CD4-positive, CD25-positive, alpha-beta regulatory T cell (primary cell): ENCODE results near the gene WRAP73. TPM values are rescaled to one million over a fixed set of nuclear protein-coding genes. Genes with fewer than 3 reads are reported as not detected.

Experiments used
- ATAC-seq, 2 donors: fragments of 150-1000 bp; cut with Tn5 transposase; one replicate each; pipeline ENCODE4 v1.10.0; 2021; ENCODE audit warnings: low read depth in 2 of 2, moderate number of reproducible peaks in 2 of 2, moderate library complexity in 1 of 2
- DNase-seq, 3 donors: peaks; one replicate each; pipeline versions ENCODE4 v3.0.0 to v3.0.0-alpha.2; 2012 to 2022; ENCODE audit warnings: mixed read lengths in 1 of 3
- H3K27ac ChIP-seq: one replicate; pipeline ENCODE4 v1.7.0; 2013; ENCODE audit warnings: mild to moderate bottlenecking, low read length; ENCODE audit not compliant: insufficient read depth, poor library complexity, severe bottlenecking
- H3K27me3 ChIP-seq: one replicate; pipeline ENCODE4 v1.7.0; 2013; ENCODE audit warnings: low read length; ENCODE audit not compliant: control insufficient read depth, insufficient read depth
- H3K36me3 ChIP-seq: one replicate; pipeline ENCODE4 v1.7.0; 2013; ENCODE audit warnings: mild to moderate bottlenecking, low read length, moderate library complexity; ENCODE audit not compliant: control insufficient read depth, insufficient read depth
- H3K4me1 ChIP-seq: 2 replicates; pipeline ENCODE4 v1.7.0; 2013; ENCODE audit warnings: mild to moderate bottlenecking, low read length; ENCODE audit not compliant: insufficient read depth, control insufficient read depth, poor library complexity, severe bottlenecking
- H3K4me3 ChIP-seq: one replicate; pipeline ENCODE4 v1.7.0; 2013; ENCODE audit warnings: low read depth, mild to moderate bottlenecking, low read length, moderate library complexity
- H3K9me3 ChIP-seq, 2 experiments: 1 replicate in 1 of 2; 2 replicates in 1 of 2; pipeline ENCODE4 v1.7.0; 2013; ENCODE audit warnings: low read length in 2 of 2, mild to moderate bottlenecking in 1 of 2, moderate library complexity in 1 of 2; ENCODE audit not compliant: control insufficient read depth in 2 of 2
- H3K27ac Mint-ChIP-seq, 3 donors: one replicate each; pipeline ENCODE4 v1.8.0; 2020 to 2022; ENCODE audit warnings: mild to moderate bottlenecking in 3 of 3, mixed read lengths in 3 of 3, moderate library complexity in 2 of 3
- H3K27me3 Mint-ChIP-seq: one replicate; pipeline ENCODE4 v1.8.0; 2022; ENCODE audit warnings: mild to moderate bottlenecking, mixed read lengths
- H3K36me3 Mint-ChIP-seq: one replicate; pipeline ENCODE4 v1.8.0; 2020; ENCODE audit warnings: mixed read lengths
- H3K4me1 Mint-ChIP-seq, 4 donors: one replicate each; pipeline ENCODE4 v1.8.0; 2020 to 2022; ENCODE audit warnings: mixed read lengths in 4 of 4, mild to moderate bottlenecking in 1 of 4
- H3K4me3 Mint-ChIP-seq, 4 donors: one replicate each; pipeline ENCODE4 v1.8.0; 2020 to 2022; ENCODE audit warnings: mild to moderate bottlenecking in 4 of 4, mixed read lengths in 4 of 4, moderate library complexity in 3 of 4
- H3K9me3 Mint-ChIP-seq, 7 donors: one replicate each; pipeline ENCODE4 v1.8.0; 2020 to 2022; ENCODE audit warnings: mixed read lengths in 7 of 7, mild to moderate bottlenecking in 3 of 7, moderate library complexity in 2 of 7
- polyA plus RNA-seq, 4 donors: library from polyadenylated mRNA; unstranded; fragments of 300-500 nt; fragmentation: Illumina TruSeq; gene quantifications; one replicate each; pipeline ENCODE4 v1.2.3, GENCODE V29; 2021
- total RNA-seq: library from RNA; stranded (reverse); gene quantifications from one replicate; pipeline ENCODE4 v1.2.3, GENCODE V29; 2022

The WRAP73 gene
- total and polyA plus RNA-seq, 5 donors from 2014 or later = 27.9 to 37.1 (median 36.4) TPM

DNA sequence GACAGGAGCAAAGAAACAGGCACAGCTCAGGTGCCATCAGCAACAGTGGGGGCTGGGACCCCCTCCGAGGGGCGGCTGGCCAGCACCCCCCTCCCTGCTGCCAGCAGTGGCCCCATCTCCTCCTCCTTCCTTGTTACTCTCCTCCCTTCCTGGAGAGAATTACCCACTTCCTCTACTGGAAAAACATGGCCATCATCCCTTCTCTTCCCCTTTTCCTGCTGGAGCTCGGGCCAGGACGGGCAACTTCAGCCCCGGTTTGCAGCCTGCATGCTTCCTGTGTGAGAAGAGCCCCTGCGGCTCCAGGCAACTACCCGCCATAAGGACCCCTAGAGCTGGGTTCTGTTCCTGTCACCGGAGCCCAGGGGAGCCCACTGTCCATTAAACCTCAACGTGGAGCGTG, 56.2 kb downstream of the WRAP73 start:
- no peaks in the 10 kb centered on the region for H3K9me3 ChIP-seq
- Mint-ChIP-seq H3K36me3 (no peaks in the 10 kb centered on the region), H3K27me3 (no peaks in the 10 kb centered on the region), H3K27ac (no peak overlapping the region), H3K9me3 (no peaks in the 10 kb centered on the region), H3K4me1 (peaks cover 0 to 19% (median 8%) of the 10 kb centered on the region in 4 donors), H3K4me3 (no peak overlapping the region)
- H3K4me1 ChIP-seq = peaks cover 18% of the 10 kb centered on the region
- no peaks in the 10 kb centered on the region for H3K36me3 ChIP-seq
- H3K4me3 ChIP-seq = no peak overlapping the region
- no peaks in the 10 kb centered on the region for H3K27me3 ChIP-seq
- DNase-seq = no peak
- ATAC-seq = no peak
- H3K27ac ChIP-seq = no peak overlapping the region

DNA sequence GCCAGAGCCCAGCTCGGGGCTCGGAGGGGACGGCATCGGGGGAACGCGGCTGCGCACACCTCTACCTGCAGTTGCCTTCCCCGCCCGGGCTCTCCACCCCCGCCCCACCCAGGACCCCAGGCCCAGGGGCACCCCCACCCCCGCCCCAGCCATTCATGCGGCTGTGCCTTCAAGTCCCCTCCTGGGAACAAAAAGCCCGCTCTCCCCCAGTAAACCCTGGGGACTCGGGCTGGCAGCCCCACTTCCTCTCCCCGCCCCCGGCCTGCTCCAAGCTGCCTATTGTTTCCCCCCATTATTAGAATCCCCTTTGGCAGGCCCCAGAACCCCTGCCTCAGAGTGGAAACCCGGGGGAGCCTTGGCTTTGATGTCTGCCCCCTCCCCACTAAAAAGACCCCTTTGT, 56.6 kb downstream of the WRAP73 start:
- H3K27ac ChIP-seq = no peak overlapping the region
- Mint-ChIP-seq H3K4me3 (no peak overlapping the region), H3K27ac (no peak overlapping the region), H3K27me3 (no peaks in the 10 kb centered on the region), H3K36me3 (no peaks in the 10 kb centered on the region), H3K9me3 (no peaks in the 10 kb centered on the region), H3K4me1 (peaks cover 0 to 17% (median 8%) of the 10 kb centered on the region in 4 donors)
- ATAC-seq (no peak), DNase-seq (no peak)
- H3K36me3 ChIP-seq = no peaks in the 10 kb centered on the region
- no peak overlapping the region for H3K4me3 ChIP-seq
- H3K27me3 ChIP-seq = no peaks in the 10 kb centered on the region
- H3K9me3 ChIP-seq = no peaks in the 10 kb centered on the region
- H3K4me1 ChIP-seq = peaks cover 14% of the 10 kb centered on the region

DNA sequence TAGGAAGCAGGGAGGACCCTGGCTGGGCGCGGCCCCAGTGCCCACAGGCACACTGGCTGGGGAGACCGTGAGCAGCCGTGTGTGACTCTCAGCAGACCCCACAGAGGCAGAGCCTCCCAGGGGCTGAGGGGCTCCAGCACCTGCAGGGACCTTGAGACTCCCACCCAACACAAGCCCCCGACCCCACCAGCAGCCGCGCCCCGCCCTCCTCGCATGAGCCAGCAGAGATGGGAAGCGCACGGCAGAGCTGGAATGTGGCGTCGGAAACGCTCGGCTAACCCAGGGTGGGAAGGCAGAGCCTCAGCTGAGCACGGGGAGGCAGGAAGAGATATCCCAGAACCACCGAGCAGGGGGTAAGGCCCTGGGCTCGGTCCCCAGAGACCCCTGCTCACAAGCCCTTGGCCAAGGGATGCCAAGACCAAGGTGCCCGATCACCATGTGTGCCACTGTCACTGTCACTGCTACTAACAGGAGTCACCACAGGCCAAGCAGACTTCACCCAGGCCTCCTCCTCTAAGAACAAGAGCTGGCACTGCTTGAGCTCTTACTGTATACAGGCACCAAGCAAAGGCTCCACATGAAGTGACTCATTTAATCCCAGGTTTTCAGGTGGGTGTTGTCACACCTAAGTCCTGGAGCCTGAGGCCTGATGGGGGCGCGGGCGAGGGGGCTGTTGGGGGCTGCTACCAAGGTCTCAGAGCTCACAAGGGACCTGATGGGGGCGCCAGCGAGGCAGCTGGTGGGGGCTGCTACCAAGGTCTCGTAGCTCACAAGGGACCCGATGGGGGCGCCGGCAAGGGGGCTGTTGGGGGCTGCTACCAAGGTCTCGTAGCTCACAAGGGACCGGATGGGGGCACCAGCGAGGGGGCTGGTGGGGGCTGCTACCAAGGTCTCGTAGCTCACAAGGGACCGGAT, 58.7 kb downstream of the WRAP73 start:
- Mint-ChIP-seq H3K27ac (no peak overlapping the region), H3K36me3 (no peaks in the 10 kb centered on the region), H3K4me1 (peaks cover 0 to 3% (median 0%) of the 10 kb centered on the region in 4 donors), H3K9me3 (no peaks in the 10 kb centered on the region), H3K27me3 (no peaks in the 10 kb centered on the region), H3K4me3 (no peak overlapping the region)
- no peaks in the 10 kb centered on the region for H3K9me3 ChIP-seq
- H3K36me3 ChIP-seq = no peaks in the 10 kb centered on the region
- no peaks in the 10 kb centered on the region for H3K4me1 ChIP-seq
- DNase-seq (no peak), ATAC-seq (no peak)
- no peak overlapping the region for H3K27ac ChIP-seq
- H3K27me3 ChIP-seq = no peaks in the 10 kb centered on the region
- H3K4me3 ChIP-seq = no peak overlapping the region

DNA sequence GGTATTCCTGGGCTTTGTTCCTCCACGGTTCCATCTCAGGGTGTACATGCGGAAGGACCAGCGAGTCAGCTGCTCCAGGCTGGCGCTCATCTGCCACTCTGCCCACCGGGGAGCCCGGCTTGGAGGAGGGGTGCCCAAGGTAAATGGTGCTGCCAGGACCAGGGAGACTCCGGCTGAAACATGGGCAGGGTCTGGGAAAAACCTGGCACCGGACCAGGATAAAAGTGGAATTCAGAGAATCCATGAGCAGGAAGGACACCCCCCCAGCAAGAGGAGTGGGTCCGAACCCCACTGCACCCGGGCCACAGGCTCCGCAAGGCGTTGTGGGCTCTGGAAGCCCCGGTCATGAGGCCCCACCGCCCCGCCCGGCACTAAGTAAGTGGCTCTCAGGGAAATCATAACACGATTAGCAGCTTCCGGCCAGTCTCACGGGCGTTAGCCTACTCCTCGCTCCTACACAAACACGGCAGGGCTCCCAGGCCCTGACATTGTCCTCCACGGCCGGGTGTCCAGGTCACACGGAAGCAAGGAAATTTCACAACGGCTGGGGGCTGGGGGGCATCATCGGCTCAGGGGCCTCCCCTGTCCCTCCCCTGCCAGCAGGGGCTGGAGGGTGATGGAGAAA, 59.7 kb downstream of the WRAP73 start:
- H3K9me3 Mint-ChIP-seq = no peaks in the 10 kb centered on the region
- no peaks in the 10 kb centered on the region for H3K36me3 Mint-ChIP-seq
- H3K27me3 ChIP-seq = no peaks in the 10 kb centered on the region
- DNase-seq (no peak), ATAC-seq (no peak)
- H3K27me3 Mint-ChIP-seq = no peaks in the 10 kb centered on the region
- no peaks in the 10 kb centered on the region for H3K36me3 ChIP-seq
- no peaks in the 10 kb centered on the region for H3K9me3 ChIP-seq
- H3K4me1 Mint-ChIP-seq = no peaks in the 10 kb centered on the region
- no peaks in the 10 kb centered on the region for H3K4me1 ChIP-seq
- H3K4me3 ChIP-seq = no peak overlapping the region
- no peak overlapping the region for H3K27ac ChIP-seq
- no peak overlapping the region for H3K4me3 Mint-ChIP-seq
- H3K27ac Mint-ChIP-seq = no peak overlapping the region

DNA sequence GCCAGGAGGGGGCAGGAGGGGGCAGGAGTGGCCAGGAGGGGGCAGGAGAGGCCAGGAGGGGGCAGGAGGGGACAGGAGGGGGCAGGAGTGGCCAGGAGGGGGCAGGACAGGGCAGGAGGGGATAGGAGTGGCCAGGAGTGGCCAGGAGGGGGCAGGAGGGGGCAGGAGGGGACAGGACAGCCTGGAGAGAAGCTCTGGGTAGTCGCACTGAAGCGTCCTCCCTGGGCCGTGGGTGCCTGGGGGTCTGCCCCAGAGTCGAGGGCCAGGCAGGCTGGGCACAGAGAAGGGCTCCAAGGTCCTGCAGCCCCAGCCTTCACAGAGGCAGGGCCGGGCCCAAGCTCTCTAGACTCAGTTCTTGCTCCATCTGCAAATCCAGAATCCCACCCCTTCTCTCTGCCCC, 61.5 kb downstream of the WRAP73 start:
- Mint-ChIP-seq H3K27ac (no peak overlapping the region), H3K4me3 (no peak overlapping the region), H3K4me1 (no peaks in the 10 kb centered on the region), H3K9me3 (no peaks in the 10 kb centered on the region), H3K27me3 (no peaks in the 10 kb centered on the region), H3K36me3 (no peaks in the 10 kb centered on the region)
- no peaks in the 10 kb centered on the region for H3K36me3 ChIP-seq
- no peak for DNase-seq
- ATAC-seq = no peak
- no peaks in the 10 kb centered on the region for H3K27me3 ChIP-seq
- no peaks in the 10 kb centered on the region for H3K9me3 ChIP-seq
- no peak overlapping the region for H3K27ac ChIP-seq
- H3K4me1 ChIP-seq = no peaks in the 10 kb centered on the region
- no peak overlapping the region for H3K4me3 ChIP-seq

DNA sequence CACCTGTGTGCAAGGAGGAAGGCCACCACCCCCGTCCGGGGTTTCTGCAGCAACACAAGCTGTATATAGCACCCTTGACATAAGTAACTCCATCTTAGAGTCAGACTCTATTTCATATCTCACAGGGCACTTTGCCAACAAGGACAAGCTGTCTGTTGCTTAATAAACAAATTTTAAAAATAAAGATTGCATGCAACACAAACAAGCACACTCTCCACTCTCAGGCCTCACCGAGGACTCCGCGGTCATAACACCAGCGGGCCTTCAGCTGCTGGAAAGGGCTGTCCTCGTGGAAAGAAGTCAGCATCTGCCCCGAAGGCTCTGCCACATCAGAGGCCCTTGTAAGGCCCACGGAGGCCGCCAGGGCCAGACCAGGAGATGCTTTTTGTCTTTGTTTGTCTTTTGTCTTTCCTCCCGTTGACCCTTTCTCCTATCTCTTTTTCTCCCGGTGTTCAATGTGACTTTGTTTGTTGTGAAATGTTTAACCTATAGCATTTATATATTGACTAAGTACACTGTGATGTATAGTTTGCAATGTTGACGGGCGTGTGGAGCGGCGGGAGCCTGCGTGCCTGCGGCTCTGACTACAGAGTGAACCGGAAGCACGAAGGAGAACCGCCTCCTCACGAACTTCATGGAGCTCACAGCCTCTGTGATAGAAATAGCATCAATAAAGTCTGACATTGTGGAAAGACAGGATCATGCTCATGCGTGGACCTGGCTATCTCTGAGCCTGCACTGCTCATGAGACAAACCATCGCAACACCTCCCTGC, 62.7 kb downstream of the WRAP73 start:
- H3K27me3 ChIP-seq = no peaks in the 10 kb centered on the region
- Mint-ChIP-seq H3K27me3 (no peaks in the 10 kb centered on the region), H3K4me3 (no peak overlapping the region), H3K4me1 (no peaks in the 10 kb centered on the region), H3K36me3 (no peaks in the 10 kb centered on the region), H3K9me3 (peaks cover 0 to 2% (median 0%) of the 10 kb centered on the region in 7 donors), H3K27ac (no peak overlapping the region)
- DNase-seq (no peak), ATAC-seq (no peak)
- H3K27ac ChIP-seq = no peak overlapping the region
- no peak overlapping the region for H3K4me3 ChIP-seq
- no peaks in the 10 kb centered on the region for H3K4me1 ChIP-seq
- H3K36me3 ChIP-seq = no peaks in the 10 kb centered on the region
- no peaks in the 10 kb centered on the region for H3K9me3 ChIP-seq

DNA sequence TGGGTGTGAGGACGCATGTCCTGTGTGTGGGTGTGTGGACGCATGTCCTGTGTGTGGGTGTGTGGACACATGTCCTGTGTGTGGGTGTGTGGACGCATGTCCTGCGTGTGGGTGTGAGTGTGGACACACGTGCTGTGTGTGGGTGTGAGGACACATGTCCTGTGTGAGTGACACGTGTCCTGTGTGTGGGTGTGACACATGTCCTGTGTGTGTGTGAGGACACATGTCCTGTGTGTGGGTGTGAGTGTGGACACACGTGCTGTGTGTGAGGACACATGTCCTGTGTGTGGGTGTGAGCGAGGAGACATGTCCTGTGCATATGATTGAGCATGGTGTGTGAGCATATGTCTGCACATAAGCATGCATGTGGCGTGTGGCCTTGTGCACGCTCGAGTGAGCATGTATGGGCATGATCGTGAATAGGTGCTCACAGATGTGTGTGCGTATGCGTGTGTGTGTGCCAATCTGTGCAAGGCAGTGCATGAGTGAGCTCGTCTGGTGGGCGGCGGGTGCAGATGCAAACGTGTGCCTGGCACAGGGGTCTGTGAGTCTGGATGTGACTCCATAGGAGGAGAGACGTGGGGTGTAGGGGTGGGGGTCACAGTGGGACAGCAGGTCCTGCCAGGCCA, 63.8 kb downstream of the WRAP73 start:
- no peaks in the 10 kb centered on the region for H3K36me3 Mint-ChIP-seq
- H3K27ac Mint-ChIP-seq = no peak overlapping the region
- no peak overlapping the region for H3K4me3 Mint-ChIP-seq
- DNase-seq = no peak
- H3K4me1 Mint-ChIP-seq = no peaks in the 10 kb centered on the region
- Histone ChIP-seq H3K36me3 (no peaks in the 10 kb centered on the region), H3K4me3 (no peak overlapping the region), H3K9me3 (no peaks in the 10 kb centered on the region), H3K27me3 (no peaks in the 10 kb centered on the region), H3K4me1 (no peaks in the 10 kb centered on the region), H3K27ac (no peak overlapping the region)
- H3K9me3 Mint-ChIP-seq = peaks cover 0 to 2% (median 0%) of the 10 kb centered on the region in 7 donors
- no peak for ATAC-seq
- no peaks in the 10 kb centered on the region for H3K27me3 Mint-ChIP-seq
